BE2C (cell line): Measurements from ENCODE around the gene MAK.
"Not testable (repeated sequence)": the region's sequence is repeated elsewhere in the genome, so short reads cannot be mapped to it uniquely, and the experiment has no call there.

ENCODE experiments used
- DNase-seq: peaks from one replicate; pipeline ENCODE4 v3.0.0-alpha.2; 2020
- H3K27me3 ChIP-seq: fragments of 250-450 bp; sonication (Bioruptor Pico); 2 replicates; pipeline ENCODE4 v1.5.1; 2020; ENCODE audit warnings: mild to moderate bottlenecking
- H3K36me3 ChIP-seq: fragments of 250-450 bp; sonication (Bioruptor Pico); 2 replicates; pipeline ENCODE4 v1.5.1; 2020; ENCODE audit warnings: mild to moderate bottlenecking
- H3K4me1 ChIP-seq: fragments of 250-450 bp; sonication (Bioruptor Pico); 2 replicates; pipeline ENCODE4 v1.5.1; 2020
- H3K4me3 ChIP-seq: 2 replicates; pipeline ENCODE4 v1.5.1; 2011; ENCODE audit warnings: low read depth, low read length
- H3K9me3 ChIP-seq: fragments of 250-450 bp; sonication (Bioruptor Pico); 2 replicates; pipeline ENCODE4 v1.5.1; 2020
- CTCF ChIP-seq: IDR thresholded peaks from 2 replicates; pipeline ENCODE4 v1.5.1; 2012; ENCODE audit warnings: mild to moderate bottlenecking, low read depth, low read length

Gene MAK

GRCh38 chr6:10743515-10743914 is 94.8 kb downstream of the MAK start:
- Histone ChIP-seq H3K9me3 (no peaks in the 10 kb centered on the region), H3K4me1 (peaks cover 3% of the 10 kb centered on the region; the same call in 1 of the 2 replicates), H3K36me3 (no peaks in the 10 kb centered on the region), H3K27me3 (no peaks in the 10 kb centered on the region), H3K4me3 (no peak overlapping the region)
- no peak for DNase-seq
- no peak for TF ChIP-seq CTCF

- Histone ChIP-seq H3K4me3 (no peak overlapping the region), H3K36me3 (no peaks in the 10 kb centered on the region), H3K4me1 (peaks cover 3% of the 10 kb centered on the region; the same call in 1 of the 2 replicates), H3K9me3 (no peaks in the 10 kb centered on the region), H3K27me3 (no peaks in the 10 kb centered on the region)
- no peak for DNase-seq
- no peak for TF ChIP-seq CTCF
These were observed 96.1 kb downstream of the MAK start for GRCh38 chr6:10742251-10742650.

GRCh38 chr6:10741643-10742042 is 96.7 kb downstream of the MAK start:
- not testable (repeated sequence) for H3K27me3 ChIP-seq

GRCh38 chr6:10740061-10740460 is 98.3 kb downstream of the MAK start:
- no peak for TF ChIP-seq CTCF
- H3K4me3 ChIP-seq, result no peak overlapping the region
- H3K27me3 ChIP-seq, result no peaks in the 10 kb centered on the region
- no peaks in the 10 kb centered on the region for H3K4me1 ChIP-seq
- no peaks in the 10 kb centered on the region for H3K9me3 ChIP-seq
- DNase-seq, result no peak
- no peaks in the 10 kb centered on the region for H3K36me3 ChIP-seq

More at GRCh38 chr6:10741643-10742042, 96.7 kb downstream of the MAK start:
- not testable (repeated sequence) for H3K4me3 ChIP-seq, H3K4me1 ChIP-seq, H3K36me3 ChIP-seq, H3K9me3 ChIP-seq, DNase-seq

- Histone ChIP-seq H3K4me1 (no peaks in the 10 kb centered on the region), H3K36me3 (no peaks in the 10 kb centered on the region), H3K9me3 (no peaks in the 10 kb centered on the region), H3K4me3 (no peak overlapping the region), H3K27me3 (no peaks in the 10 kb centered on the region)
- no peak for DNase-seq
- no peak for TF ChIP-seq CTCF
These were observed 101.6 kb downstream of the MAK start for GRCh38 chr6:10736731-10737130.

- TF ChIP-seq CTCF, result no peak
- Histone ChIP-seq H3K36me3 (no peaks in the 10 kb centered on the region; the same call in 1 of the 2 replicates), H3K4me1 (no peaks in the 10 kb centered on the region), H3K27me3 (no peaks in the 10 kb centered on the region), H3K9me3 (no peaks in the 10 kb centered on the region), H3K4me3 (no peak overlapping the region)
- no peak for DNase-seq
These were observed 104.5 kb downstream of the MAK start for GRCh38 chr6:10733863-10734262.
